AG09309 (cell line): ENCODE data around the gene DET1.
"Not testable (repeated sequence)": the region's sequence is repeated elsewhere in the genome, so short reads cannot be mapped to it uniquely, and the experiment has no call there.

ENCODE experiments used
- DNase-seq: peaks from one replicate; pipeline ENCODE4 v3.0.0-alpha.2; 2010; ENCODE audit warnings: low read depth
- H3K4me3 ChIP-seq: 2 replicates; pipeline ENCODE4 v1.5.1; 2011; ENCODE audit warnings: mild to moderate bottlenecking, low read depth, low read length, moderate library complexity; ENCODE audit not compliant: control insufficient read depth
- TF ChIP-seq, protein P1 (sequence below): IDR thresholded peaks from 2 replicates; pipeline ENCODE4 v1.5.1; 2011; ENCODE audit warnings: mild to moderate bottlenecking, low read depth, low read length, inconsistent platforms; ENCODE audit not compliant: insufficient read depth, control insufficient read depth; ENCODE audit errors: missing control alignments

DET1 gene

DNA sequence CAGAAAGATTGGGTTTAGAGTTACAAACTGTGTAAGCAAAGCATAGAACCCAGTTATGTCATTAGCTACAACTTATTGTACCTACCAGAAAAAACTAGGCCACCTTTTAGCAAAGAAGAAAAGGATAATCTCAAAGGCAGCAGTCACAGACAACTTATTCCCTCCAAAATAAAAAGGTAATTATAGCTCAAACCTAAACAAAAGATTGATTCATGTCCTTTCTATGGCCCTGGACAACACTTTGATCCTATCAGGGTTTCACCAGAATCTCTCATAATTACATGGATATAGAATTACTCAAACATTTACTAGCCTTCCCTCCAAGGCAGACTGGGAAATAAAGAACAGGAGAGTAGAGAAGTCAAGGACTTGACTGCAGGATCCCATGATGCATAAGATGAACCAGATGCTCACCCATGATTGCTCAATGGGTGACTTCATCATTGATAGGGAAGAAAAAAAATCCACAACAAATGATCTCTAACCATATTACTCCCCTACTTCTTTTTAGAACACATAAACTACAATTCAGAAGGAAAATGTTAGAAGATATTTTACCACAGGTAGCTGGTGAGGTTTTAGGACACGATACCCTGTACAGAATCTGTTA, 17.4 kb downstream of the DET1 start:
- TF ChIP-seq, protein P1, sequence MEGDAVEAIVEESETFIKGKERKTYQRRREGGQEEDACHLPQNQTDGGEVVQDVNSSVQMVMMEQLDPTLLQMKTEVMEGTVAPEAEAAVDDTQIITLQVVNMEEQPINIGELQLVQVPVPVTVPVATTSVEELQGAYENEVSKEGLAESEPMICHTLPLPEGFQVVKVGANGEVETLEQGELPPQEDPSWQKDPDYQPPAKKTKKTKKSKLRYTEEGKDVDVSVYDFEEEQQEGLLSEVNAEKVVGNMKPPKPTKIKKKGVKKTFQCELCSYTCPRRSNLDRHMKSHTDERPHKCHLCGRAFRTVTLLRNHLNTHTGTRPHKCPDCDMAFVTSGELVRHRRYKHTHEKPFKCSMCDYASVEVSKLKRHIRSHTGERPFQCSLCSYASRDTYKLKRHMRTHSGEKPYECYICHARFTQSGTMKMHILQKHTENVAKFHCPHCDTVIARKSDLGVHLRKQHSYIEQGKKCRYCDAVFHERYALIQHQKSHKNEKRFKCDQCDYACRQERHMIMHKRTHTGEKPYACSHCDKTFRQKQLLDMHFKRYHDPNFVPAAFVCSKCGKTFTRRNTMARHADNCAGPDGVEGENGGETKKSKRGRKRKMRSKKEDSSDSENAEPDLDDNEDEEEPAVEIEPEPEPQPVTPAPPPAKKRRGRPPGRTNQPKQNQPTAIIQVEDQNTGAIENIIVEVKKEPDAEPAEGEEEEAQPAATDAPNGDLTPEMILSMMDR, result no peak
- peak; percentile 46 for DNase-seq
- H3K4me3 ChIP-seq, result no peak overlapping the region

- DNase-seq, result no peak
- no peak overlapping the region for H3K4me3 ChIP-seq
- TF ChIP-seq, protein P1, result no peak
Observed at GRCh38 chr15:88526247-88526879, 20.1 kb downstream of the DET1 start.

GRCh38 chr15:88525418-88525817, 21.1 kb downstream of the DET1 start:
- DNase-seq, result no peak
- H3K4me3 ChIP-seq, result no peak overlapping the region
- TF ChIP-seq, protein P1, result no peak

DNA sequence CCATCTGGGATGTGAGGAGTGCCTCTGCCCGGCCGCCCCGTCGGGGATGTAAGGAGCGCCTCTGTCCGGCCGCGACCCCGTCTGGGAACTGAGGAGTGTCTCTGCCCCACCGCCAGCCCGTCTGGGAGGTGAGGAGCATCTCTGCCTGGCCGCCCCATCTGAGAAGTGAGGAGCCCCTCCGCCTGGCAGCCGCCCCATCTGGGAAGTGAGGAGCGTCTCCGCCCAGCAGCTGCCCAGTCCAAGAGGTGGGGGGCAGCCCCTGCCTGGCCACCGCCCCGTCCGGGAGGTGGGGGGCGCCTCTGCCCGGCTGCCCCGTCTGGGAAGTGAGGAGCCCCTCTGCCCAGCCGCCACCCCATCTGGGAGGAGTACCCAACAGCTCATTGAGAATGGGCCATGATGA, 22.4 kb downstream of the DET1 start:
- not testable (repeated sequence) for H3K4me3 ChIP-seq, DNase-seq

DNA sequence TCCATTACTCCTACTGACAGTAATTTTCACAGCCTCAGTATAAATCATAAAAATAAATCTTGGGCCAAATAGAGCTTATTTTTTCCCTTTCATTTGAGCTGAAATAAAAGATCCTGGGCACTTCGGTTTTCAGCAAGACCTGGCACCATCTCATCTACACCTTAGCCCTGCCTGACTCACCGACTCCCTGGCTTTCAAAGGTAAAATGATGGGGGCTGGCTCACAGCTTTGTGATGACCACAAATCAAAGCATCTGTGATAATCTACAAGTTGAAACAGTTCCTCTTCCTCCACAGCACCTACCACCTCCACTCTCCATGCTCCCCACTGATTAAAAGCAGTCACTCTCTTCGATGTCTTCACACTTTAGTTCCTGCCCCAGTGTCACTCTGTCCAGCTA, 27.6 kb downstream of the DET1 start:
- no peak overlapping the region for H3K4me3 ChIP-seq
- no peak for DNase-seq
- TF ChIP-seq, protein P1, result no peak

GRCh38 chr15:88513195-88513594, 33.3 kb downstream of the DET1 start:
- TF ChIP-seq, protein P1, result no peak
- peak; percentile 38 for DNase-seq
- no peak overlapping the region for H3K4me3 ChIP-seq

DNA sequence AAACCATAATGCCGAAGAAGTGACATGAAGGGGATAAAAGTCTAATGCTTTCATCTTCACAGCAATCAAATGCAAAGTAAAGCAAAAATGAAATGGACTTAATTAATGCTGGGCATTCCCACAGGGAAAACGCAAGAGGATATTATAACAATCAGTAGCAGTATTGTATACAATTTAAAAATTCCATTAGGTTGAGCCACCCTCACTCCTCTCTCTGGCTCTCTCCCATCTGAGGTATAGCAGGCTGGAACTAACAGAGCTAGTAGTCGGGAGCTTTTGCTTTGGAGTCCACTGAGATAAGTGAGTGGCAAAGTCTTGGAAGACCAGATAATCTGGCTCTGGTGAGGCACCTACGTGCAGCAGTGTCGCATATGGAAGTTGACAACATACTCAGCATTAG, 33.9 kb downstream of the DET1 start:
- TF ChIP-seq, protein P1, result no peak
- no peak for DNase-seq

More for the DNA sequence above, 33.9 kb downstream of the DET1 start:
- no peak overlapping the region for H3K4me3 ChIP-seq
